OCI-LY3 (cell line): Measurements from ENCODE around the gene TNS3.

Experiments used
- EZH2phosphoT487 ChIP-seq: fragments of 200-600 bp; shearing (Covaris generic); IDR thresholded peaks from 2 replicates; pipeline ENCODE4 v1.6.1; 2018; ENCODE audit warnings: antibody characterized with exemption, mixed run types, low read depth
- TF ChIP-seq, protein P1 (sequence below): fragments of 200-600, 300-600 bp; sonication (generic); IDR thresholded peaks from 2 replicates; pipeline ENCODE4 v1.5.1; 2014; ENCODE audit warnings: antibody characterized with exemption, low read length, low read depth

DNA sequence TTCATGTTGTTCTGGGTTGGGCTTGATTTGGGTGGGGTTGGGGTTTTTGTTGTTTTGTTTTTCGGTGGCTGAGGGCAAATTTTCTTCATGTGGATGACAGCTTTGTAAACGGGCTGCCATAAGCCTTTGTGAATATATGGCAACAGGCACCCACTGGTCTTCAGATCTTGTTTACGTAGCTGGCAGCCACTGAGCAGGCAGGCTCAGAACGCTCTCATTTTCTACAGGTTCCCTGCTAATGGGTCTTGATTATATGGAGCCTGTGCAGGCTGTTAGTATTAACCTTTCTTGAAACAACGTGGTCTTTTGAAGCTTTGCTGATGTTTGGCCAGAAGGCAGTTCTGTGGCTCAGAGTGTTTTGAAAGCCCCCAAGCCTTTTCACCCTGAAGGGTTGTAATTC is 199.7 kb downstream of the TNS3 start:
- TF ChIP-seq, protein P1, sequence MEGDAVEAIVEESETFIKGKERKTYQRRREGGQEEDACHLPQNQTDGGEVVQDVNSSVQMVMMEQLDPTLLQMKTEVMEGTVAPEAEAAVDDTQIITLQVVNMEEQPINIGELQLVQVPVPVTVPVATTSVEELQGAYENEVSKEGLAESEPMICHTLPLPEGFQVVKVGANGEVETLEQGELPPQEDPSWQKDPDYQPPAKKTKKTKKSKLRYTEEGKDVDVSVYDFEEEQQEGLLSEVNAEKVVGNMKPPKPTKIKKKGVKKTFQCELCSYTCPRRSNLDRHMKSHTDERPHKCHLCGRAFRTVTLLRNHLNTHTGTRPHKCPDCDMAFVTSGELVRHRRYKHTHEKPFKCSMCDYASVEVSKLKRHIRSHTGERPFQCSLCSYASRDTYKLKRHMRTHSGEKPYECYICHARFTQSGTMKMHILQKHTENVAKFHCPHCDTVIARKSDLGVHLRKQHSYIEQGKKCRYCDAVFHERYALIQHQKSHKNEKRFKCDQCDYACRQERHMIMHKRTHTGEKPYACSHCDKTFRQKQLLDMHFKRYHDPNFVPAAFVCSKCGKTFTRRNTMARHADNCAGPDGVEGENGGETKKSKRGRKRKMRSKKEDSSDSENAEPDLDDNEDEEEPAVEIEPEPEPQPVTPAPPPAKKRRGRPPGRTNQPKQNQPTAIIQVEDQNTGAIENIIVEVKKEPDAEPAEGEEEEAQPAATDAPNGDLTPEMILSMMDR = no peak
- no peak for TF ChIP-seq EZH2phosphoT487
